Caco-2 (cell line): ENCODE measurements around the gene UBXN10. TPM values are rescaled to one million over a fixed set of nuclear protein-coding genes. Genes with fewer than 3 reads are reported as not detected.

Experiments
- BruUV-seq: library from RNA; stranded (reverse); fragments of 400-500 nt; replicated peaks from 2 replicates; lab custom pipeline; 2021; lab: Mats Ljungman, UMichigan
- CTCF ChIA-PET: fragments of 300-600 bp; sonication (Branson Sonifier 250); formaldehyde crosslinking; loops from one replicate; lab custom pipeline; 2022; ENCODE audit warnings: antibody characterized with exemption; lab: Charles Lee
- POLR2A ChIA-PET: fragments of 300-600 bp; sonication (Branson Sonifier 250); formaldehyde crosslinking; loops from one replicate; lab custom pipeline; 2022; ENCODE audit warnings: antibody characterized with exemption; lab: Charles Lee
- DNase-seq, 2 experiments: peaks; one replicate each; pipeline versions ENCODE4 v3.0.0 to v3.0.0-alpha.2; 2020 to 2022
- H3K27me3 ChIP-seq: replicated peaks from 2 replicates; pipeline ENCODE4 v1.6.0; 2011; ENCODE audit warnings: low read length; ENCODE audit not compliant: control insufficient read depth, insufficient read depth
- H3K36me3 ChIP-seq: 2 replicates; pipeline ENCODE4 v1.5.1; 2011; ENCODE audit warnings: low read length; ENCODE audit not compliant: control insufficient read depth, insufficient read depth
- H3K4me1 ChIP-seq: fragments of 250-450 bp; sonication (Bioruptor Pico); 2 replicates; pipeline ENCODE4 v1.5.1; 2020; ENCODE audit warnings: mild to moderate bottlenecking
- H3K4me3 ChIP-seq: 2 replicates; pipeline ENCODE4 v1.5.1; 2011; ENCODE audit warnings: low read depth, mild to moderate bottlenecking, control low read depth, low read length
- H3K9me3 ChIP-seq: fragments of 250-450 bp; sonication (Bioruptor Pico); 2 replicates; pipeline ENCODE4 v1.5.1; 2020; ENCODE audit warnings: mild to moderate bottlenecking, moderate library complexity
- H3K27ac Mint-ChIP-seq: one replicate; pipeline ENCODE4 v1.8.0; 2022; ENCODE audit warnings: mixed read lengths; ENCODE audit not compliant: unreplicated experiment
- H3K27me3 Mint-ChIP-seq: one replicate; pipeline ENCODE4 v1.8.0; 2022; ENCODE audit warnings: mixed read lengths; ENCODE audit not compliant: insufficient read depth, unreplicated experiment
- H3K36me3 Mint-ChIP-seq: one replicate; pipeline ENCODE4 v1.8.0; 2022; ENCODE audit warnings: mild to moderate bottlenecking, mixed read lengths; ENCODE audit not compliant: insufficient read depth, unreplicated experiment
- H3K4me1 Mint-ChIP-seq: one replicate; pipeline ENCODE4 v1.8.0; 2022; ENCODE audit warnings: low read depth, mixed read lengths; ENCODE audit not compliant: unreplicated experiment
- H3K4me3 Mint-ChIP-seq: one replicate; pipeline ENCODE4 v1.8.0; 2022; ENCODE audit warnings: mild to moderate bottlenecking, moderate library complexity, mixed read lengths; ENCODE audit not compliant: unreplicated experiment
- H3K9me3 Mint-ChIP-seq: one replicate; pipeline ENCODE4 v1.8.0; 2022; ENCODE audit warnings: mixed read lengths; ENCODE audit not compliant: unreplicated experiment
- intact Hi-C: fragments of 100-400 bp; cut with micrococcal nuclease; formaldehyde crosslinking; loops from one replicate; pipeline ENCODE4 v1.10.0; 2022; ENCODE audit not compliant: unreplicated experiment
- total RNA-seq: library from RNA; stranded (reverse); gene quantifications from 2 replicates; pipeline ENCODE4 v1.2.3, GENCODE V29; 2022
- TF ChIP-seq, protein P1 (sequence below), 2 experiments: fragments of 200-600 bp in 1 of 2; IDR thresholded peaks; 1 replicate in 1 of 2; 2 replicates in 1 of 2; pipeline versions ENCODE4 v1.5.1 to v1.8.0; 2011 to 2022; ENCODE audit warnings: antibody characterized with exemption in 1 of 2, control low read depth in 1 of 2, inconsistent platforms in 1 of 2, low read depth in 1 of 2, low read length in 1 of 2, mild to moderate bottlenecking in 1 of 2, moderate library complexity in 1 of 2; ENCODE audit not compliant: insufficient read depth in 1 of 2, severe bottlenecking in 1 of 2, unreplicated experiment in 1 of 2

UBXN10 gene
- total RNA-seq, 1 experiment from 2014 or later, result 0.07 TPM

DNA sequence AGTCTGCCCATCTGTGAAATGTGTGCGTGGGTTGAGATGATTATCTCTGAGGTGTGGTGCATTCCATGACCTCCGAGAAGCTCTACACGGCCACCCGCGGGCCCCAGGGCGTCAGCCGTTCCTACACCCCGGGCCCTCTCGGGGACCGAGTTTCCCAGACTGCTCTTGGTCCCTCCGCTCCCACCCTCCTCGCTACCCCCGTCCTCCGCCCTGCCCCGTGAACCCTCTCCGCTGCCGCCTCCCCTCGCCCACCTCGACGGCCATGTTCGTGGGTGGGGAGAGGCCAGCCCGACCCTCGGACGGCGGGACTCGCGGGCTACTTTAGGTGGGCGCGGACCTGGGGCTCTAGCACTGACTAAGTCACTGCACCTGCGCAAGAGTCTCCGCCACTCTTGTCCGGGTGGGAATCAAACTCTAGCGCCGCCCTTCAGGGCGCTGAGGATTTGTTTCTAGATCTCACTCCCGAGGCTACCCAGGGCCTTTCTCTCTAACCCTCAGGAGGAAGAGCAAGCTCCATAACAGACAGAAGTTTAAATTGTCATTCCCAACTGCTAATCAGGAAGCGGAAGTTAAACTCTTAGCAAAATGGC lies 57.1 kb downstream of the UBXN10 start:
- no peak for DNase-seq
- BruUV-seq, result no TSS peak
- no peak overlapping the region for H3K4me3 Mint-ChIP-seq
- H3K4me1 ChIP-seq, result no peaks in the 10 kb centered on the region
- peaks cover 22% of the 10 kb centered on the region for H3K27me3 Mint-ChIP-seq
- H3K36me3 ChIP-seq, result no peaks in the 10 kb centered on the region
- ChIA-PET POLR2A (no interaction called here), CTCF (no interaction called here)
- H3K9me3 Mint-ChIP-seq, result no peaks in the 10 kb centered on the region
- no peak overlapping the region for H3K27ac Mint-ChIP-seq
- no peaks in the 10 kb centered on the region for H3K4me1 Mint-ChIP-seq
- TF ChIP-seq, protein P1, sequence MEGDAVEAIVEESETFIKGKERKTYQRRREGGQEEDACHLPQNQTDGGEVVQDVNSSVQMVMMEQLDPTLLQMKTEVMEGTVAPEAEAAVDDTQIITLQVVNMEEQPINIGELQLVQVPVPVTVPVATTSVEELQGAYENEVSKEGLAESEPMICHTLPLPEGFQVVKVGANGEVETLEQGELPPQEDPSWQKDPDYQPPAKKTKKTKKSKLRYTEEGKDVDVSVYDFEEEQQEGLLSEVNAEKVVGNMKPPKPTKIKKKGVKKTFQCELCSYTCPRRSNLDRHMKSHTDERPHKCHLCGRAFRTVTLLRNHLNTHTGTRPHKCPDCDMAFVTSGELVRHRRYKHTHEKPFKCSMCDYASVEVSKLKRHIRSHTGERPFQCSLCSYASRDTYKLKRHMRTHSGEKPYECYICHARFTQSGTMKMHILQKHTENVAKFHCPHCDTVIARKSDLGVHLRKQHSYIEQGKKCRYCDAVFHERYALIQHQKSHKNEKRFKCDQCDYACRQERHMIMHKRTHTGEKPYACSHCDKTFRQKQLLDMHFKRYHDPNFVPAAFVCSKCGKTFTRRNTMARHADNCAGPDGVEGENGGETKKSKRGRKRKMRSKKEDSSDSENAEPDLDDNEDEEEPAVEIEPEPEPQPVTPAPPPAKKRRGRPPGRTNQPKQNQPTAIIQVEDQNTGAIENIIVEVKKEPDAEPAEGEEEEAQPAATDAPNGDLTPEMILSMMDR (IDR thresholded peaks at IDR 0.05; ENCODE audit: insufficient read depth in 1 of 2, low read depth in 1 of 2, low read length in 1 of 2, severe bottlenecking in 1 of 2, unreplicated experiment in 1 of 2), result no peak
- H3K36me3 Mint-ChIP-seq, result no peaks in the 10 kb centered on the region
- no peaks in the 10 kb centered on the region for H3K9me3 ChIP-seq
- intact Hi-C loops, result no loop called here
- no peaks in the 10 kb centered on the region for H3K27me3 ChIP-seq
- no peak overlapping the region for H3K4me3 ChIP-seq

Other genes starting within 250 kb of the UBXN10 start
- 9.2 and 13.0 TPM in 2 replicates for gene PLA2G2A, start 206.5 kb upstream of the UBXN10 start, total RNA-seq
- not detected in 2 replicates for gene PLA2G5, start 115.9 kb upstream of the UBXN10 start, total RNA-seq
- gene PLA2G2D, start 66.6 kb upstream of the UBXN10 start, total RNA-seq, result not detected in 2 replicates
- not detected in 2 replicates for gene PLA2G2F, start 46.8 kb upstream of the UBXN10 start, total RNA-seq
- gene PLA2G2C, start 422 bp downstream of the UBXN10 start, total RNA-seq, result not detected in 2 replicates
- gene VWA5B1, start 104.8 kb downstream of the UBXN10 start, total RNA-seq, result not detected in 2 replicates